Measurements from ENCODE around the gene WNT9A. TPM values are rescaled to one million over a fixed set of nuclear protein-coding genes. Genes with fewer than 3 reads are reported as not detected.

WNT9A gene
- total and polyA plus RNA-seq, 12 donors: 0.18 to 2.9 (median 1.0) TPM

DNA sequence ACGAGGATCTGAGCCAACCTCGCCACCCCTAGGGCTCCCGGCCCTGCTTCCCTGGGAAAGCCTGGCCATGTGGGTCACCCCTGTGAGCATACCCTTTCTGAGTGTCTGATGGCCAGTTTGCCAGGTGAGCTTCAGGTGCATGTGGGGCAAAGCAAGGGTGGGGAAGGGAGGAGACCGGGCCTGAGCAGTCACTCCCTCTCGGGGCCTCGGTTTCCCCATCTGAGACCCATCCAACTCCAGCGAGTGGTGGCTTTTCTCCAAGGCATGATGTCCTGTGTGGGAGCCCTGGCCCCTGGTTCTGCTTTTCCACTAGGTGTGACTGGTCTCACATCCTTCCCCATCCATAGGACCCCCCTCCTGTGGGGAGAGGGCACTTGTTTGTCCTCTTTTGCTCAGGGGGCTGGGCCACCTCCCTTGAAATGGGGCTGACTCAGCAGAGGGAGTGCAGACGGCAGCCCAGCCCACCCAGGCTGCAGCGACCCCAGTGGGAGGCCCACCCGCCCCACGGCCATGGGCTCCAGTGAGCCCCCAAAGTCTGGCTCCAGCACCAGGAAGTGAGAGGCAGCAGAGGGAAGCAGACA lies 1.7 kb upstream of the WNT9A start:
- Histone ChIP-seq H3K9me3 (replicated peaks in 1 of 3) (no peaks in the 10 kb centered on the region), H3K27ac (no peak overlapping the region), H3K4me1 (replicated peaks in 1 of 2) (peaks cover 24 to 28% of the 10 kb centered on the region in 2 donors), H3K4me3 (no peak overlapping the region), H3K36me3 (replicated peaks in 1 of 2) (no peaks in the 10 kb centered on the region), H3K27me3 (no peaks in the 10 kb centered on the region)
- WGBS, 4 donors: 63 to 80% (median 73%) methylated on average over 6 to 11 of the region's 11 CpGs
- intact Hi-C loops (cut with DNase I): loop anchor here in 1 of 2 donors (5.0 kb wide), 2 partner anchors 187 to 467 kb away; no protein-coding TSS in a partner anchor
- DNase-seq: peak in 3 of 7 donors; percentile 13 to 35 (median 22)
- no peak for TF ChIP-seq POLR2A (IDR thresholded peaks at IDR 0.05)
- TF ChIP-seq, protein P1, sequence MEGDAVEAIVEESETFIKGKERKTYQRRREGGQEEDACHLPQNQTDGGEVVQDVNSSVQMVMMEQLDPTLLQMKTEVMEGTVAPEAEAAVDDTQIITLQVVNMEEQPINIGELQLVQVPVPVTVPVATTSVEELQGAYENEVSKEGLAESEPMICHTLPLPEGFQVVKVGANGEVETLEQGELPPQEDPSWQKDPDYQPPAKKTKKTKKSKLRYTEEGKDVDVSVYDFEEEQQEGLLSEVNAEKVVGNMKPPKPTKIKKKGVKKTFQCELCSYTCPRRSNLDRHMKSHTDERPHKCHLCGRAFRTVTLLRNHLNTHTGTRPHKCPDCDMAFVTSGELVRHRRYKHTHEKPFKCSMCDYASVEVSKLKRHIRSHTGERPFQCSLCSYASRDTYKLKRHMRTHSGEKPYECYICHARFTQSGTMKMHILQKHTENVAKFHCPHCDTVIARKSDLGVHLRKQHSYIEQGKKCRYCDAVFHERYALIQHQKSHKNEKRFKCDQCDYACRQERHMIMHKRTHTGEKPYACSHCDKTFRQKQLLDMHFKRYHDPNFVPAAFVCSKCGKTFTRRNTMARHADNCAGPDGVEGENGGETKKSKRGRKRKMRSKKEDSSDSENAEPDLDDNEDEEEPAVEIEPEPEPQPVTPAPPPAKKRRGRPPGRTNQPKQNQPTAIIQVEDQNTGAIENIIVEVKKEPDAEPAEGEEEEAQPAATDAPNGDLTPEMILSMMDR (IDR thresholded peaks at IDR 0.05): no peak

DNA sequence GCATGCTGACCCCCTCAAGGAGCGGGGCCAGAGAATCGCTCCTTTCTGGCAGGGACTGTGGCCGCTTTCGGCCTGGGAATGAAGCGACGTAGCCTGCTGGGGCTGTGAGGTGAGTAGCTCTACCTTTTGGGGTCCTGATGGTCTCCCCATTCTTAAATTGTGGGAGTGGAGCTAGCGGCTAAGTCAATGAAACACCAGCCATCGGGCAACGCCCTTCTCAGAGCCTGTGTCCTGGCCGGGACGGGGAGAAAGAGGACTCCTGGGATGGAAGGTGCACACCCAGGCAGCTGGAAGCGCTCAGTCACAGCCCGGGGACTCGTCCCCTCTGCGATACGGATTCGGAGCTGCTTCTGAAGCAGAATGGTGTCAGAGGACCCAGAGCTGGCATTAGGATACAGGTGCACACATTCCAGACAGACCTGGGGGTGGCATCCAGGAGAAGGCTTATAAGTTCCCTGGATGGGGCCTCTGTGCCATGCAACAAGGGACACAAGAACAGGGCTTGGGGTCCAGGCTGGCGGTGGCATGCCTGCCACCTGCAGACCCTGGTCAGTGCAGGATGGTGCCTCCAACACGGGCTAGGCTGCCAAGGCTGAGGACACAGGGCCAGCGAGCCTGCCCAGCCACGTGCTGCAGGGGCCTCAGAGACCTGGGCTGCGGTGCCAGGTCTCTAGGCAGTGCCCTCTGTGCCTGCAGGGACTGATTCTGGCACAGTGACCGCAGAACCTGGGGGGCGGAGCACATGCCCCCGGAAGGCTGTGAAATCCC lies 945 bp upstream of the WNT9A start:
- H3K4me1 ChIP-seq (replicated peaks in 1 of 2): peaks cover 24 to 28% of the 10 kb centered on the region in 2 donors
- peak overlapping the region in 1 of 4 donors; percentile 62 for H3K4me3 ChIP-seq
- H3K27ac ChIP-seq: no peak overlapping the region
- intact Hi-C loops (cut with DNase I): loop anchor here in 1 of 2 donors (5.0 kb wide), 2 partner anchors 186 to 466 kb away; no protein-coding TSS in a partner anchor
- no peak for TF ChIP-seq POLR2A (IDR thresholded peaks at IDR 0.05)
- TF ChIP-seq, protein P1 (IDR thresholded peaks at IDR 0.05): no peak
- DNase-seq: peak in 3 of 7 donors; percentile 13 to 45 (median 22)
- no peaks in the 10 kb centered on the region for H3K36me3 ChIP-seq (replicated peaks in 1 of 2)
- H3K27me3 ChIP-seq: no peaks in the 10 kb centered on the region
- 27 to 38% (median 32%) methylated on average over 14 to 25 of the region's 25 CpGs for WGBS, 4 donors
- H3K9me3 ChIP-seq (replicated peaks in 1 of 3): no peaks in the 10 kb centered on the region

DNA sequence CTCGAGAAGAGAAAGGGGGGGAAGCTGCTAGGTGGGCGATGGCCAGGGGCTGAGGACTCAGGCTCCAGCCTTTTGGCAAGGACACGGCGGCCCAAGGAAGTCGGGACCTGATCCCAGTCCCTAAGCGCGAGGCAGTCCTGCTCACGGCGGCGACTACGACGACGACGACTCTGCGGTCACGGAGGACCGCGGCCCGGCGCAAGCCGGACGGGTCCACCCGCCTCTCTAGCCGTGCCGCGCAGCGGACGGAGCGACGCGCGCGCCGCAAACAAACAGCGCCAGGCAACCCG lies 401 bp downstream of the WNT9A start:
- peak in 5 of 7 donors; percentile 13 to 50 (median 22) for DNase-seq
- no peaks in the 10 kb centered on the region for H3K36me3 ChIP-seq (replicated peaks in 1 of 2)
- peak overlapping the region in 1 of 4 donors; percentile 62 for H3K4me3 ChIP-seq
- WGBS, 4 donors: 1 to 5% (median 1%) methylated on average over 5 to 36 of the region's 36 CpGs
- H3K27ac ChIP-seq: peak overlapping the region in 2 of 5 donors; percentile 75 to 77
- peaks cover 24 to 28% of the 10 kb centered on the region in 2 donors for H3K4me1 ChIP-seq (replicated peaks in 1 of 2)
- H3K9me3 ChIP-seq (replicated peaks in 1 of 3): no peaks in the 10 kb centered on the region
- TF ChIP-seq, protein P1 (IDR thresholded peaks at IDR 0.05): no peak
- intact Hi-C loops (cut with DNase I): loop anchor here (2.0 to 5.0 kb wide), 3 partner anchors 183 to 465 kb away; no protein-coding TSS in a partner anchor
- H3K27me3 ChIP-seq: no peaks in the 10 kb centered on the region

DNA sequence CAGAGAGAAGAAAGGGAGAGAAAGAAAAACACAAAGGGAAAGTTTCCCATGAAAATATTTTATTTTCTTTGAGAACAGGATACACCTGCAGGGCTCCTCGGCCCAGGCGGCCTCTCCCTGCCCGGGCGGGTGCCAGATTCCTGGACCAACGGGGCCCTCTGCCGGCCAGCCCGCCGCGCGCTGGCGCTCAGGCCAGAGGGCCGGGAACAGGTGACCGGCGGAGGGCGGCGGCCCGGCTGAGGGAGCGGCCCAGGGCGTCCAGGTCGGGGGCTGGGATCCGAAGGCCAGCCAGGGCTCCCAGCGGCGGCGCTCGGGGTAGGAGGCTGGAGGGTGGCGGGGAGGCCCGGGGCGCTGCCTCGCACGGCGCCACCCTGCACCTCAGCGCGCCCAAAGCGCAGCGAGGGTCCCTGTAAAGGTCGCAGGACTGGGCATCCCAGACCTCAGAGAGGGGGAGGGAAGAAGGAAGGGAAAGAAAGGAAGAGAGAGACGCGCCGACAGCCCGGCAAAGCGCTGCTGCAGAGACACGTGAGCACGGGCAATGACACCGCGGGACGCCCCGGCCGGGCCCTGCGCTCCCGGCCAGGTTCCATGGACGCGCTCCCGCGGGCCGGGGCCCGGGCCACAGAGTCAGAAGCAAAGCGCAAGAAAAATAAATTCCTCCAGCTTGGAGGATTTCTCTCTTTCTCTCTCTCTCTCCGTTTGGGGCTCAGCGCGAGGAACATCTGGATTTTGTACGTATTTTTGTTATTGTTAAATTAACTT lies 927 bp downstream of the WNT9A start:
- peaks cover 24 to 28% of the 10 kb centered on the region in 2 donors for H3K4me1 ChIP-seq (replicated peaks in 1 of 2)
- H3K9me3 ChIP-seq (replicated peaks in 1 of 3): no peaks in the 10 kb centered on the region
- TF ChIP-seq, protein P1 (IDR thresholded peaks at IDR 0.05): peak; percentile 36 to 85 (median 66)
- no peak for TF ChIP-seq POLR2A (IDR thresholded peaks at IDR 0.05)
- H3K27me3 ChIP-seq: no peaks in the 10 kb centered on the region
- no peaks in the 10 kb centered on the region for H3K36me3 ChIP-seq (replicated peaks in 1 of 2)
- H3K27ac ChIP-seq: peak overlapping the region; percentile 33 to 77 (median 69)
- peak; percentile 77 to 84 (median 84) for DNase-seq
- peak overlapping the region in 2 of 4 donors; percentile 9 to 62 for H3K4me3 ChIP-seq
- intact Hi-C loops (cut with DNase I): loop anchor here (2.0 to 5.0 kb wide), 3 partner anchors 182 to 465 kb away; no protein-coding TSS in a partner anchor
- WGBS, 4 donors: 1 to 2% (median 1%) methylated on average over 26 to 61 of the region's 61 CpGs
